CD4-positive, alpha-beta T cell treated with Interleukin-2 at 100 ng/mL for 4 hours (primary cell): ENCODE results near the gene TYR.
"Not testable (repeated sequence)": the region's sequence is repeated elsewhere in the genome, so short reads cannot be mapped to it uniquely, and the experiment has no call there.

Source experiments
- DNase-seq: peaks from one replicate; pipeline ENCODE4 v3.0.0-alpha.2; 2020; ENCODE audit warnings: low spot score

Gene TYR

GRCh38 chr11:89177691-89178231, at the start of gene TYR:
TSS of gene TYR (plus strand) at chr11:89177875. CDS start at chr11:89177954, 79 bp downstream.
- DNase-seq = no peak

GRCh38 chr11:89136606-89137005, 41.1 kb upstream of the TYR start:
- no peak for DNase-seq

GRCh38 chr11:89147229-89147628, 30.4 kb upstream of the TYR start:
- no peak for DNase-seq

GRCh38 chr11:89159974-89160373, 17.7 kb upstream of the TYR start:
- DNase-seq = no peak

GRCh38 chr11:89161949-89162348, 15.7 kb upstream of the TYR start:
- no peak for DNase-seq

- no peak for DNase-seq
Measured at GRCh38 chr11:89163686-89164085, 14.0 kb upstream of the TYR start.

- DNase-seq = no peak
Measured at GRCh38 chr11:89168396-89168795, 9.3 kb upstream of the TYR start.

- no peak for DNase-seq
Measured at GRCh38 chr11:89175796-89176195, 1.9 kb upstream of the TYR start.

- no peak for DNase-seq
Measured at GRCh38 chr11:89176938-89177337, 737 bp upstream of the TYR start.

GRCh38 chr11:89181111-89181510, 3.4 kb downstream of the TYR start:
- DNase-seq = no peak

- DNase-seq = no peak
Measured at GRCh38 chr11:89182773-89183518, 5.3 kb downstream of the TYR start.

GRCh38 chr11:89184021-89184420, 6.3 kb downstream of the TYR start:
- DNase-seq = no peak

- no peak for DNase-seq
Measured at GRCh38 chr11:89189776-89190175, 12.1 kb downstream of the TYR start.

- no peak for DNase-seq
Measured at GRCh38 chr11:89201138-89201537, 23.5 kb downstream of the TYR start.

GRCh38 chr11:89203814-89204213, 26.1 kb downstream of the TYR start:
- no peak for DNase-seq

GRCh38 chr11:89205378-89205777, 27.7 kb downstream of the TYR start:
- no peak for DNase-seq

GRCh38 chr11:89220684-89221339, 43.1 kb downstream of the TYR start:
- DNase-seq = no peak

GRCh38 chr11:89235083-89235482, 57.4 kb downstream of the TYR start:
- DNase-seq = no peak

GRCh38 chr11:89235976-89236375, 58.3 kb downstream of the TYR start:
- DNase-seq = no peak

- DNase-seq = not testable (repeated sequence)
Measured at GRCh38 chr11:89247007-89247406, 69.3 kb downstream of the TYR start.

- DNase-seq = no peak
Measured at GRCh38 chr11:89249196-89249595, 71.5 kb downstream of the TYR start.

GRCh38 chr11:89261483-89261882, 83.8 kb downstream of the TYR start:
- DNase-seq = not testable (repeated sequence)

GRCh38 chr11:89267660-89268302, 90.1 kb downstream of the TYR start:
- no peak for DNase-seq
